HEK293 (cell line): ENCODE measurements around the gene GARIN5A.

ENCODE experiments used
- CTCF ChIP-seq: fragments of 450-650 bp; formaldehyde crosslinking; IDR thresholded peaks from 2 replicates; pipeline ENCODE4 v1.5.1; 2016; ENCODE audit warnings: missing biosample characterization, missing genetic modification characterization
- ZNF114 ChIP-seq: fragments of 450-650 bp; formaldehyde crosslinking; IDR thresholded peaks from 2 replicates; pipeline ENCODE4 v1.5.0; 2017; ENCODE audit warnings: missing biosample characterization, missing genetic modification characterization
- ZNF558 ChIP-seq: fragments of 450-650 bp; formaldehyde crosslinking; IDR thresholded peaks from 2 replicates; pipeline ENCODE4 v1.5.1; 2016; ENCODE audit warnings: missing biosample characterization, missing genetic modification characterization
- ZNF585B ChIP-seq: fragments of 450-650 bp; formaldehyde crosslinking; IDR thresholded peaks from 2 replicates; pipeline ENCODE4 v1.5.1; 2016; ENCODE audit warnings: missing biosample characterization, missing genetic modification characterization
- ZNF610 ChIP-seq: fragments of 450-650 bp; formaldehyde crosslinking; IDR thresholded peaks from 2 replicates; pipeline ENCODE4 v1.5.1; 2016; ENCODE audit warnings: missing biosample characterization, missing genetic modification characterization, borderline replicate concordance
- ZNF658 ChIP-seq: fragments of 450-650 bp; formaldehyde crosslinking; IDR thresholded peaks from 2 replicates; pipeline ENCODE4; 2016; ENCODE audit warnings: missing biosample characterization, missing genetic modification characterization

GRCh38 chr19:50423279-50424113 lies 53.2 kb downstream of the GARIN5A start:
- TF ChIP-seq ZNF585B (tag by site-specific recombination) (no peak), CTCF (tag by site-specific recombination) (no peak), ZNF558 (tag by site-specific recombination) (no peak), ZNF658 (tag by site-specific recombination) (no peak), ZNF114 (tag by site-specific recombination) (no peak), ZNF610 (tag by site-specific recombination) (no peak)
